Activated naive CD4-positive, alpha-beta T cell treated with anti-CD3 and anti-CD28 coated beads for 36 hours (primary cell): ENCODE data around the gene ARHGEF3. TPM values are rescaled to one million over a fixed set of nuclear protein-coding genes. Genes with fewer than 3 reads are reported as not detected.
"Not testable (repeated sequence)": the region's sequence is repeated elsewhere in the genome, so short reads cannot be mapped to it uniquely, and the experiment has no call there.

Source experiments
- CTCF ChIA-PET: fragments of 350-600 bp; sonication (Branson Sonifier 250); formaldehyde crosslinking; loops from one replicate; lab custom pipeline; 2021; ENCODE audit warnings: antibody characterized with exemption; lab: Charles Lee
- DNase-seq: peaks from one replicate; pipeline ENCODE4 v3.0.0-alpha.2; 2020
- H3K27ac Mint-ChIP-seq: one replicate; pipeline ENCODE4 v1.8.0; 2021; ENCODE audit warnings: mild to moderate bottlenecking, mixed read lengths
- H3K27me3 Mint-ChIP-seq: one replicate; pipeline ENCODE4 v1.8.0; 2021; ENCODE audit warnings: low read depth, mixed read lengths
- H3K36me3 Mint-ChIP-seq: one replicate; pipeline ENCODE4 v1.8.0; 2021; ENCODE audit warnings: low read depth, mixed read lengths
- H3K4me1 Mint-ChIP-seq: one replicate; pipeline ENCODE4 v1.8.0; 2021; ENCODE audit warnings: low read depth, mixed read lengths
- H3K4me3 Mint-ChIP-seq: one replicate; pipeline ENCODE4 v1.8.0; 2021; ENCODE audit warnings: mild to moderate bottlenecking, moderate library complexity, mixed read lengths
- H3K9me3 Mint-ChIP-seq: one replicate; pipeline ENCODE4 v1.8.0; 2021; ENCODE audit warnings: mixed read lengths
- intact Hi-C: fragments of 100-400 bp; cut with micrococcal nuclease; formaldehyde crosslinking; loops from one replicate; pipeline ENCODE4 v1.15.1; 2023
- total RNA-seq, 2 experiments: library from RNA; stranded (reverse); gene quantifications; one replicate each; pipeline ENCODE4 v1.2.3, GENCODE V29; 2021

ARHGEF3 gene
- total RNA-seq, 2 experiments from 2014 or later: 36.4 to 37.7 TPM

DNA sequence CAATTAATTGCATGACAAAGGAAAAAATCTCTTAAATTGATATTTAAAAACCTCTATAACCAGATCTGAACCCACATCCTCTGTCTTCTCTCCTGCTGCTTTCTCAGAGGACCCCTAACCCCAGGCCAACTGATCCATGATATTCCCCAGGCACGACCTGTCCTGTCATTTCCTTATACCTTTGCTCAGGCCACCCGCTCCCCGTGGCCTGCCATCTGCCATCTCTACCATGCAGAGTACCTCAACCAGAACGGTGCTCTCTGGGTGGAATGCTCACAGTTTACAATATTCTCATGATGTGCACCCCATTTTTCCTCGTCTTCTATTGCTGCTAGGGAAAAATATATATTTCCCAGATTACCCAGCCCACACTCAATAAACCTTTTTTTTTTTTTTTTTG, 57.7 kb downstream of the ARHGEF3 start:
- H3K4me3 Mint-ChIP-seq: no peak overlapping the region
- no peaks in the 10 kb centered on the region for H3K9me3 Mint-ChIP-seq
- peaks cover 48% of the 10 kb centered on the region for H3K36me3 Mint-ChIP-seq
- peaks cover 22% of the 10 kb centered on the region for H3K4me1 Mint-ChIP-seq
- no peak overlapping the region for H3K27ac Mint-ChIP-seq
- H3K27me3 Mint-ChIP-seq: no peaks in the 10 kb centered on the region
- intact Hi-C loops: no loop called here
- CTCF ChIA-PET: interaction anchor here (1.4 to 1.8 kb wide), 2 partner anchors 56 to 243 kb away, joined by 4 to 9 read pairs; no protein-coding TSS in a partner anchor
- DNase-seq: no peak

DNA sequence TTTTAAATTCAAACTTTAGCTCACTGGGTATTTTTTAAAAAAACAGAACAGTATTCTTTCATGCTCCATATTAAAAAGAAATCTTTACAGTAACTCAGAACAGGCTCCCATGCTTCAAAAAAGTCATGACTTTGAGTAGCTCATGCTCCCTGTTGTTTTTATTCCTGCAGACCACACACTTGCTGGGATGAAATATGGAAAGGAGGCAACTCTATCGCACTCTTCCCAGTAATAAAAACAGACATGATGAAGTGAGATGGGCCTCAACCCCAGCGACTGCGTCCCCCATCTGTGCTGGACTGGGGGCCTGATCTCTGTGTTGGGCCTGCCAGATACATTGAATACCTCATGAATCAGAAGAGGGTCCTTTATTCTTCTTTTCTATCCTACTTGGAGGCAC, 58.9 kb downstream of the ARHGEF3 start:
- Mint-ChIP-seq H3K27ac (no peak overlapping the region), H3K9me3 (no peaks in the 10 kb centered on the region), H3K4me3 (no peak overlapping the region), H3K27me3 (no peaks in the 10 kb centered on the region), H3K4me1 (peaks cover 22% of the 10 kb centered on the region), H3K36me3 (peaks cover 40% of the 10 kb centered on the region)
- intact Hi-C loops: no loop called here
- DNase-seq: no peak
- CTCF ChIA-PET: interaction anchor here (0.6 to 1.6 kb wide), 4 partner anchors 30 to 244 kb away, joined by 3 to 6 read pairs (median 4); no protein-coding TSS in a partner anchor

DNA sequence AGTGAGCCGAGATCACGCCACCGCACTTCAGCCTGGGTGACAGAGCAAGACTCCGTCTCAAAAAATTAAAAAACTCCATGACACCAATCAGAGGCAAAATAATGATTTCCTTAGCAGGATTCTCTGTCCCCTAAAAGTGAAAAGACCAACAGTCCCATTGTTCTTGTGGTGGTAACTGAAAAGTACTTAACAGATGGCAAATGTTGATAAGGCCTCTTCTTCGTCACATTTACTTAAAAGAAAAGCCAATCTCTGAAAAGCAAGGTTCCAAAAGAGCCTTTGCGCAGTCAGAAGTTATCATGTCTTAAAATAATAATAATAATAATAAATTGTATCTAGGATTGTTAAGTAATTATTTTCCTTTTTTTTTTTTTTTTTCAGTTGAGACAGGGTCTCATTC, 62.7 kb downstream of the ARHGEF3 start:
- H3K36me3 Mint-ChIP-seq: peaks cover 40% of the 10 kb centered on the region
- no peak for DNase-seq
- no peak overlapping the region for H3K27ac Mint-ChIP-seq
- no peaks in the 10 kb centered on the region for H3K9me3 Mint-ChIP-seq
- CTCF ChIA-PET: no interaction called here
- no peak overlapping the region for H3K4me3 Mint-ChIP-seq
- intact Hi-C loops: no loop called here
- no peaks in the 10 kb centered on the region for H3K27me3 Mint-ChIP-seq
- H3K4me1 Mint-ChIP-seq: peaks cover 36% of the 10 kb centered on the region

DNA sequence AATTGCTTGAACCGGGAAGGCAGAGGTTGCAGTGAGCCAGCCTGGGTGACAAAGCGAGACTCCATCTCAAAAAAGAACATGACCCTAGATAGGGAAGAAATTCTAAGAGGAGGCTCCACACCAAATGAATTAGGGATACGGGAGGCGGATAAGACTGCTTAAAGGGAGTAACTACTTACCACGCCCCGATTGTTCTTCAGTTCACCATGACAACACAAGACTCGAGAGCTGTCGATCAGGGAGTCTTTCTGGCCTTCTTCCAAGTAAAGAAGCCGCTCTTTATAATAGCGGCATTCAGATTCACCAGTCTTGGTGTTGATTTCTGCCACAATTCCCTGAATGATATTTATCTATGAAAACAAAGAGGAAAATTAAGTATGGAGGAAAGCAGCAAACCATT, 64.7 kb downstream of the ARHGEF3 start:
- H3K4me3 Mint-ChIP-seq: no peak overlapping the region
- H3K4me1 Mint-ChIP-seq: peaks cover 38% of the 10 kb centered on the region
- H3K36me3 Mint-ChIP-seq: peaks cover 41% of the 10 kb centered on the region
- CTCF ChIA-PET: interaction anchor here (1.9 kb wide), 1 partner anchor 63 kb away, joined by 8 read pairs; no protein-coding TSS in a partner anchor
- no peaks in the 10 kb centered on the region for H3K27me3 Mint-ChIP-seq
- no peak for DNase-seq
- no peaks in the 10 kb centered on the region for H3K9me3 Mint-ChIP-seq
- intact Hi-C loops: no loop called here
- H3K27ac Mint-ChIP-seq: no peak overlapping the region

DNA sequence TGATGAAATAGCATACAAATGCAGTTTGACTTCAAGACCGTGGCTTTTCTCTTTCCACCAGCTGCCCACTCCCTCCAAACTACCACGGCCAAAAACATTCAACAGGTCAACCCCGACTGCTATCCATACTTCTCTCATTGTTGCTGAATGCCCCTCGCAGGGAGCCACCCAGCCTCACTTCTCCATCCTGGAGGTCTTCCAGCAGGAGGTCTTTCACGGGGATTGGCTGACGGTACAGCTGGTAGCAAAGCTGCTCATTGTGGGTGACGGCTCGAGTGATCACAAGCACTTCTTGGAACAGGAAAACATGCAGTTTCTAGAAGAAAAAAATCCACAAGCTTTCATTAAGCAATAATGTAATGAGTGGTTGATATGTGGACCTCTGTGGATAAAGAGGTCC, 69.6 kb downstream of the ARHGEF3 start:
- Mint-ChIP-seq H3K4me1 (peaks cover 33% of the 10 kb centered on the region), H3K27me3 (no peaks in the 10 kb centered on the region), H3K9me3 (no peaks in the 10 kb centered on the region), H3K4me3 (no peak overlapping the region), H3K36me3 (peaks cover 59% of the 10 kb centered on the region), H3K27ac (peak overlapping the region; percentile 11)
- no peak for DNase-seq
- CTCF ChIA-PET: interaction anchor here (1.2 kb wide), 1 partner anchor 19 kb away, joined by 3 read pairs; no protein-coding TSS in a partner anchor
- intact Hi-C loops: no loop called here

DNA sequence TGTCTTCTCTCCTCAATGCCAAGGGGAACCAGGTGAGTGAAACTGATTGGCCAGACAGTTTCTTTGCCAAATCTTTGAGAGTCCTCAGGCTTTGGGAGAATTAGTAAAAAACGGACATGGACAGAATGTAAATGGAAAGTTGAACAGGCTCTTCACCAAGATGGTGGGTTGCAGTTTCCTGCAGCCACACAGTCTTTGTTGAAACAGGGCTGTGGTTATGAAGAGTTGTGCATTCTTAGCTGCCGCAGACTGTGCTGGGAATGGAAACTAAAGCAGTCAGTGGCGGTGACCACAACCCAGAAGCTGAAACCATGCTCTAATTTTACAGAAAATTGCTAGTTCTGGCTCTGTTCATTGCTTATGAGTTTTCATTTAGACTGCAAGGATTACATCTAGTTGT, 76.6 kb downstream of the ARHGEF3 start:
- CTCF ChIA-PET: interaction anchor here (0.8 to 1.5 kb wide), 4 partner anchors 9 to 264 kb away, joined by 3 to 9 read pairs (median 4); no protein-coding TSS in a partner anchor
- intact Hi-C loops: loop anchor here (1.0 kb wide), 4 partner anchors 28 to 75 kb away; no protein-coding TSS in a partner anchor
- Mint-ChIP-seq H3K27me3 (no peaks in the 10 kb centered on the region), H3K36me3 (peaks cover 57% of the 10 kb centered on the region), H3K4me1 (peaks cover 35% of the 10 kb centered on the region), H3K4me3 (peak overlapping the region; percentile 61), H3K9me3 (no peaks in the 10 kb centered on the region), H3K27ac (peak overlapping the region; percentile 91)
- peak; percentile 83 for DNase-seq

DNA sequence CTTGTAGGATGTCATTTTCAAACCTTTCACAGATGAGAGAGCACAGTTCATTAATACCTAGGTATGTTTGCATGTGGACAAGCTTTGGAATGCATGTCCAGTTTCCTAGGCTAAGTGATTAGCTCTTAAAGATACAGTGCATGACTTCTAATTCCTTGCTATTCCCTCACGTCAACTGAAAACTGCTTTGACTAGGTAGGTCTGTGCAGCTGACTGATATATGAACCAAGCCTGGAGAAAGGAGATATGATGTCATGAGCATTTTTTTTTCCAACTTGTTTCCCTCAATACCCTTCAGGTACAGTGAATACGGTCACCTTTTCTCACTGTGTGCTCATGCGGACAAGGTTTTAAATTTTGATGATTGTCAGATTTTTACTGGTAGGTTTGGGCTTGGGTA, 77.1 kb downstream of the ARHGEF3 start:
- H3K36me3 Mint-ChIP-seq: peaks cover 56% of the 10 kb centered on the region
- peak overlapping the region; percentile 91 for H3K27ac Mint-ChIP-seq
- no peaks in the 10 kb centered on the region for H3K9me3 Mint-ChIP-seq
- intact Hi-C loops: loop anchor here (1.0 kb wide), 4 partner anchors 29 to 76 kb away; no protein-coding TSS in a partner anchor
- H3K4me1 Mint-ChIP-seq: peaks cover 35% of the 10 kb centered on the region
- H3K27me3 Mint-ChIP-seq: no peaks in the 10 kb centered on the region
- DNase-seq: no peak
- H3K4me3 Mint-ChIP-seq: no peak overlapping the region
- CTCF ChIA-PET: interaction anchor here (0.8 to 1.2 kb wide), 5 partner anchors 8 to 264 kb away, joined by 3 to 4 read pairs (median 4); no protein-coding TSS in a partner anchor

DNA sequence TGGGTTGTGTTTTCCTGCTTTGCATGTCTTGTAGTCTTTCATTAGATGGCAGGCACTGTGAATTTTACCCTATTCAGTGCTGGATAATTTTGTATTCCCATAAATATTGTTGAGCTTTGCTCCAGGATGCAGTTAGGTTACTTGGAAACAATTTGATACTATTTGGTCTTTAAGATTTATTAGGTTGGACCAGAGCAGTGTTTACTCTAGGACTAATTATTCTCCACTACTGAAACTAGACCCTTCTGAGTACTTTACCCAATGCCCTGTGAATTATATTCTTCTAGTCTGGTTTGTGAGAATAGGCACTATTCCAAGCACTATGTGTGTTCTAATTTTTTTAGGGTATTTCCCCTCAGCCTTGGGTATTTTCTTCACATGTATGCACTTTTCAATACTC, 80.9 kb downstream of the ARHGEF3 start:
- no peak overlapping the region for H3K27ac Mint-ChIP-seq
- H3K4me3 Mint-ChIP-seq: no peak overlapping the region
- CTCF ChIA-PET: no interaction called here
- H3K9me3 Mint-ChIP-seq: peaks cover 6% of the 10 kb centered on the region
- DNase-seq: no peak
- peaks cover 30% of the 10 kb centered on the region for H3K4me1 Mint-ChIP-seq
- no peaks in the 10 kb centered on the region for H3K27me3 Mint-ChIP-seq
- H3K36me3 Mint-ChIP-seq: peaks cover 27% of the 10 kb centered on the region
- intact Hi-C loops: no loop called here

DNA sequence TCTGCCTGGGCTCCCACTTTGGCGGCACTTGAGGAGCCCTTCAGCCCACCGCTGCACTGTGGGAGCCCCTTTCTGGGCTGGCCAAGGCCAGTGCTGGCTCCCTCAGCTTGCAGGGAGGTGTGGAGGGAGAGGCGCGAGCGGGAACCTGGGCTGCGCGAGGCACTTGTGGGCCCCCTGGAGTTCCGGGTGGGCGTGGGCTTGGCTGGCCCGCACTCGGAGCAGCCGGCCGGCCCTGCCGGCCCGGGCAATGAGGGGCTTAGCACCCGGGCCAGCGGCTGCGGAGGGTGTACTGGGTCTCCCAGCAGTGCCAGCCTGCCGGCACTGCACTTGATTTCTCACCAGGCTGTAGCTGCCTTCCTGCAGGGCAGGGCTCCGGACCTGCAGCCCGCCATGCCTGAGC, 82.9 kb downstream of the ARHGEF3 start:
- CTCF ChIA-PET: interaction anchor here (3.7 kb wide), 1 partner anchor 81 kb away, joined by 17 read pairs; no protein-coding TSS in a partner anchor
- intact Hi-C loops, DNase-seq, H3K27me3 Mint-ChIP-seq, H3K4me3 Mint-ChIP-seq, H3K27ac Mint-ChIP-seq: not testable (repeated sequence)
- peaks cover 15% of the 10 kb centered on the region for H3K4me1 Mint-ChIP-seq
- H3K9me3 Mint-ChIP-seq: peaks cover 10% of the 10 kb centered on the region
- H3K36me3 Mint-ChIP-seq: peaks cover 12% of the 10 kb centered on the region

DNA sequence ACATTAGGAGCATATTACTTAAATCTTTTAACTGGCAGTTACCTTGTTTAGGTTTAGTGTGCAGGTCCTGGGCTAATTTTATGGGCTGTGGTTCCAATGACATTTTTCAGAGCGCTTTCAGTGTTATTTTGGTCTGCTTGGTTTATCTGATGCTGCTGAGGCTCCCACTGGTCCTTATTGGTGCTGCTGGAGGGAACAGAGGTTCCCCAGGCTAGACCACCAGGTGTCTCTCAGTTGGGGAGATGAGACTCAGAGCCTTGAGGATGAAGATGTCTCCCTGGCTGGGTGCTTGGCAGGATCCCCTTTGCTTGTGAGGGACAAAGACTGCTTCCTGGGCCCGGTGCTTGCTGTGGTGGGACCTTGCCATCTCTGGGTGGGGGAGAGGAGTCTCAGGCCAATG, 90.4 kb downstream of the ARHGEF3 start:
- intact Hi-C loops: no loop called here
- Mint-ChIP-seq H3K4me1 (no peaks in the 10 kb centered on the region), H3K4me3 (no peak overlapping the region), H3K36me3 (no peaks in the 10 kb centered on the region), H3K9me3 (peaks cover 4% of the 10 kb centered on the region), H3K27ac (no peak overlapping the region), H3K27me3 (no peaks in the 10 kb centered on the region)
- DNase-seq: no peak
- CTCF ChIA-PET: interaction anchor here (4.1 to 4.6 kb wide), 2 partner anchors 88 to 277 kb away, joined by 30 to 51 read pairs; partner anchors contain the start of gene ARHGEF3

DNA sequence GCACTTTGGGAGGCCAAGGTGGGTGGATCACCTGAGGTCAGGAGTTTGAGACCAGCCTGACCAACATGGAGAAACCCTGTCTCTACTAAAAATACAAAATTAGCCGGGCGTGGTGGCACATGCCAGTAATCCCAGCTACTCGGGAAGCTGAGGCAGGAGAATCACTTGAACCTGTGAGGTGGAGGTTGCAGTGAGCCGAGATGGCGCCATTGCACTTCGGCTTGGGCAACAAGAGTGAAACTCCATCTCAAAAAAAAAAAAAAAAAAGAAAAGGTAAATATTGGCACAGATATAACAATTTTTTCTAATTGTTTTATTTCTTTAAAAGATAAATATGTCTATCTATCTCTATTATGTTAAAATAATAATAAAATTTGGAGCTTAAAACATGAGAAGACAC, 94.3 kb downstream of the ARHGEF3 start:
- not testable (repeated sequence) for H3K27me3 Mint-ChIP-seq, H3K36me3 Mint-ChIP-seq, H3K27ac Mint-ChIP-seq, H3K9me3 Mint-ChIP-seq, H3K4me3 Mint-ChIP-seq
- DNase-seq: peak; percentile 67
- H3K4me1 Mint-ChIP-seq: peaks cover 14% of the 10 kb centered on the region
- intact Hi-C loops: loop anchor here (1.0 to 10.0 kb wide), 4 partner anchors 92 to 887 kb away; partner anchors contain the start of gene ARF4
- CTCF ChIA-PET: interaction anchor here (0.7 to 4.6 kb wide), 6 partner anchors 9 to 281 kb away, joined by 3 to 51 read pairs (median 4); partner anchors contain the start of gene ARHGEF3

DNA sequence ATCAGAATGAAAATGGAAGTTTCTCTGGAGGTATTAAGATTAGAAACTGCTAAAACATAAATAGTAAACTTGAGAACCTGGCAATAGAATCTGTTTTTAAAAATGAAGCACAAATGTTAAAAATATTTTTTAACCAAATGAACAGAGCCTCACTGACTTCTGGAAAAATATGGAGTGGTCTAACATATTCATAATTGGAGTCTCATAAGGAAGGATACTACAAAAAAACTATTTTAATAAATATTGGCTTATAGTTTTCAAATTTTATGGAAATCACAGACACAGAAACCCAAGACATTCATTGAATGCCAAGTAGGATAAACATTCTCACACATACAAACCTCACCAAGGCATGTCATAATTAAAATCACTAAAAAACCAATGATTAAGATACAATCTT, 95.1 kb downstream of the ARHGEF3 start:
- H3K4me3 Mint-ChIP-seq: no peak overlapping the region
- no peak overlapping the region for H3K27ac Mint-ChIP-seq
- no peaks in the 10 kb centered on the region for H3K36me3 Mint-ChIP-seq
- intact Hi-C loops: loop anchor here (1.0 to 10.0 kb wide), 4 partner anchors 93 to 888 kb away; partner anchors contain the start of gene ARF4
- H3K27me3 Mint-ChIP-seq: no peaks in the 10 kb centered on the region
- peaks cover 14% of the 10 kb centered on the region for H3K4me1 Mint-ChIP-seq
- CTCF ChIA-PET: interaction anchor here (7.4 kb wide), 2 partner anchors 93 to 282 kb away, joined by 187 to 204 read pairs; partner anchors contain the start of gene ARHGEF3
- no peaks in the 10 kb centered on the region for H3K9me3 Mint-ChIP-seq
- no peak for DNase-seq
